Uterus (tissue), 2 donors: Measurements from ENCODE around the gene CWC27.

Source experiments
- CTCF ChIP-seq, 4 experiments: fragments of 200-600 bp in 2 of 4; fragments of 450-650 bp in 2 of 4; sonication (generic) in 2 of 4; IDR thresholded peaks; one replicate each; pipeline ENCODE4 v1.5.1; 2016 to 2019; ENCODE audit warnings: antibody characterized with exemption in 4 of 4, mild to moderate bottlenecking in 2 of 4, moderate library complexity in 1 of 4
- POLR2A ChIP-seq, 2 donors: fragments of 450-650 bp; IDR thresholded peaks; one replicate each; pipeline ENCODE4 v1.6.1; 2016; ENCODE audit warnings: antibody characterized with exemption in 2 of 2, mild to moderate bottlenecking in 1 of 2, moderate library complexity in 1 of 2

DNA sequence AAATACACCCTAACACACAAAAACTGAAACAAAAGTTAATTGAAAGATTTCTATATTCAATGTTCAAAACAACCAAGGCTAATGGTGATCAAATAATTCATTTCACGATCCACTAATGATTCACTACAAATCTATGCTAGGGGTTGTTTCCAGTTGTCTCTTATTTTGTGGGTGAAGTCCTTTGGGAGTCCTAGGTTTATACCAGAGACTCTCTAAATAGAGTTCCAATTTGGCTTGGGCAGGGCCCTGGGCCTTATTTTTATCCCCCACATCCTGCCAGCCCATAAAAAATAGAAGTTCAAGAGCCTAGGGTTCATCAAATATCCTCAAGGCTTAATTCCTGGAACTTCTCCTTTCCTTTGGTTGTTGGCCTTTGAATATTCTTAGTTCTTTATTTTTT, 26.3 kb upstream of the CWC27 start:
- TF ChIP-seq POLR2A (IDR thresholded peaks at IDR 0.05) (no peak), CTCF (IDR thresholded peaks at IDR 0.05) (no peak)
